Liver (tissue), 9 donors: Measurements from ENCODE around the gene NR2C1. TPM values are rescaled to one million over a fixed set of nuclear protein-coding genes. Genes with fewer than 3 reads are reported as not detected.

Experiments
- DNase-seq: peaks from one replicate; pipeline ENCODE4 v3.0.0-alpha.2; 2017; ENCODE audit warnings: low spot score
- H3K27ac ChIP-seq, 2 donors: one replicate each; pipeline ENCODE4 v1.7.0; 2013; ENCODE audit warnings: inconsistent platforms in 2 of 2, low read length in 2 of 2, control low read depth in 1 of 2, low read depth in 1 of 2, mild to moderate bottlenecking in 1 of 2
- H3K27me3 ChIP-seq, 4 donors: one replicate each; pipeline versions ENCODE4 v1.6.1 to v1.7.0; 2013; ENCODE audit warnings: low read length in 3 of 4, inconsistent platforms in 1 of 4, mild to moderate bottlenecking in 1 of 4, moderate library complexity in 1 of 4; ENCODE audit not compliant: control insufficient read depth in 4 of 4, insufficient read depth in 4 of 4
- H3K36me3 ChIP-seq, 4 donors: one replicate each; pipeline versions ENCODE4 v1.6.1 to v1.7.0; 2013; ENCODE audit warnings: low read length in 3 of 4, mild to moderate bottlenecking in 3 of 4, low read depth in 1 of 4, moderate library complexity in 1 of 4; ENCODE audit not compliant: control insufficient read depth in 4 of 4, insufficient read depth in 3 of 4
- H3K4me1 ChIP-seq, 4 donors: one replicate each; pipeline versions ENCODE4 v1.6.1 to v1.7.0; 2013; ENCODE audit warnings: low read length in 3 of 4, mild to moderate bottlenecking in 3 of 4, moderate library complexity in 1 of 4; ENCODE audit not compliant: control insufficient read depth in 4 of 4, insufficient read depth in 4 of 4
- H3K4me3 ChIP-seq, 3 donors: one replicate each; pipeline versions ENCODE4 v1.6.1 to v1.7.0; 2013; ENCODE audit warnings: low read length in 3 of 3, control low read depth in 1 of 3, low read depth in 1 of 3, mild to moderate bottlenecking in 1 of 3
- H3K9ac ChIP-seq, 2 donors: one replicate each; pipeline ENCODE4 v1.7.0; 2013; ENCODE audit warnings: low read length in 2 of 2, mild to moderate bottlenecking in 2 of 2, moderate library complexity in 2 of 2, control low read depth in 1 of 2, low read depth in 1 of 2
- H3K9me3 ChIP-seq, 4 donors: one replicate each; pipeline versions ENCODE4 v1.6.1 to v1.7.0; 2013; ENCODE audit warnings: low read length in 3 of 4; ENCODE audit not compliant: control insufficient read depth in 4 of 4
- ATF3 ChIP-seq: IDR thresholded peaks from 2 replicates; pipeline ENCODE4 v1.6.1; 2016; ENCODE audit warnings: antibody characterized with exemption
- CTCF ChIP-seq: fragments of 150-350 bp; IDR thresholded peaks from 2 replicates; pipeline ENCODE4 v1.5.1; 2017; ENCODE audit warnings: improper control_type of control experiment, low read depth, low read length; ENCODE audit not compliant: missing input control
- EGR1 ChIP-seq, 2 donors: IDR thresholded peaks; 2 replicates each; pipeline ENCODE4 v1.6.1; 2016 to 2018; ENCODE audit warnings: antibody characterized with exemption in 2 of 2, low read depth in 2 of 2
- FOXA1 ChIP-seq: IDR thresholded peaks from 2 replicates; pipeline ENCODE4 v1.6.1; 2016; ENCODE audit warnings: antibody characterized with exemption
- FOXA2 ChIP-seq: IDR thresholded peaks from 2 replicates; pipeline ENCODE4 v1.6.1; 2016; ENCODE audit warnings: antibody characterized with exemption
- GABPA ChIP-seq, 2 donors: IDR thresholded peaks in 1 of 2; conservative IDR thresholded peaks in 1 of 2; 2 replicates each; pipeline ENCODE4 v1.6.1; 2016; ENCODE audit warnings: antibody characterized with exemption in 2 of 2, mild to moderate bottlenecking in 1 of 2, moderate library complexity in 1 of 2
- HNF4A ChIP-seq, 2 donors: conservative IDR thresholded peaks; 2 replicates each; pipeline ENCODE4 v1.6.1; 2016; ENCODE audit warnings: antibody characterized with exemption in 2 of 2, mild to moderate bottlenecking in 2 of 2
- HNF4G ChIP-seq: IDR thresholded peaks from 2 replicates; pipeline ENCODE4 v1.6.1; 2016; ENCODE audit warnings: antibody characterized with exemption
- JUND ChIP-seq, 2 donors: IDR thresholded peaks; 2 replicates each; pipeline ENCODE4 v1.6.1; 2016; ENCODE audit warnings: antibody characterized with exemption in 2 of 2
- MAX ChIP-seq: IDR thresholded peaks from 2 replicates; pipeline ENCODE4 v1.6.1; 2016; ENCODE audit warnings: antibody characterized with exemption
- NR2F2 ChIP-seq: IDR thresholded peaks from 2 replicates; pipeline ENCODE4 v1.6.1; 2016; ENCODE audit warnings: antibody characterized with exemption
- RAD21 ChIP-seq, 2 donors: IDR thresholded peaks; 2 replicates each; pipeline ENCODE4 v1.6.1; 2016; ENCODE audit warnings: antibody characterized with exemption in 2 of 2, mild to moderate bottlenecking in 2 of 2
- REST ChIP-seq: IDR thresholded peaks from 2 replicates; pipeline ENCODE4 v1.6.1; 2016; ENCODE audit warnings: antibody characterized with exemption, mild to moderate bottlenecking
- RXRA ChIP-seq, 2 donors: IDR thresholded peaks; 2 replicates each; pipeline ENCODE4 v1.6.1; 2017 to 2018; ENCODE audit warnings: antibody characterized with exemption in 2 of 2, mild to moderate bottlenecking in 1 of 2
- SP1 ChIP-seq: IDR thresholded peaks from 2 replicates; pipeline ENCODE4 v1.6.1; 2018; ENCODE audit warnings: antibody characterized with exemption, mild to moderate bottlenecking
- TAF1 ChIP-seq: conservative IDR thresholded peaks from 2 replicates; pipeline ENCODE4 v1.6.1; 2016; ENCODE audit warnings: antibody characterized with exemption, mild to moderate bottlenecking
- YY1 ChIP-seq: IDR thresholded peaks from 2 replicates; pipeline ENCODE4 v1.6.1; 2016; ENCODE audit warnings: antibody characterized with exemption, mild to moderate bottlenecking
- ZBTB33 ChIP-seq: IDR thresholded peaks from 2 replicates; pipeline ENCODE4 v1.6.1; 2016; ENCODE audit warnings: antibody characterized with exemption
- WGBS: extraction: QIAGEN DNeasy Blood & Tissue Kit; methylation state at CpG from one replicate; pipeline ENCODE4 v1.1.7; 2013; 5-methylcytosine and 5-hydroxymethylcytosine counted together
- polyA plus RNA-seq, 2 donors: library from polyadenylated mRNA; stranded (reverse) in 1 of 2; unstranded in 1 of 2; fragments of 200-250 nt in 1 of 2; fragments of >200 nt in 1 of 2; fragmentation: Nextera tagmentation in 1 of 2; extraction: Ambion mirVana in 1 of 2; gene quantifications; one replicate each; pipeline versions ENCODE4 v1.2.1 to v1.2.3, GENCODE V29; 2013 to 2015
- total RNA-seq, 2 donors: library from RNA; depleted of rRNA; stranded (reverse); fragments of >200 nt; gene quantifications; one replicate each; pipeline ENCODE4 v1.2.3, GENCODE V29; 2014
- donor health status: healthy.
- donor health status: healthy.
- donor health status: healthy.
- donor health status: healthy.
- donor health status: healthy.

NR2C1 gene
- total and polyA plus RNA-seq, 4 donors, result 8.3 to 32.0 (median 21.0) TPM

- Histone ChIP-seq H3K36me3 (peaks cover 0 to 7% (median 6%) of the 10 kb centered on the region in 4 donors), H3K9ac (no peak overlapping the region), H3K27ac (no peak overlapping the region), H3K9me3 (no peaks in the 10 kb centered on the region), H3K27me3 (no peaks in the 10 kb centered on the region), H3K4me1 (peaks cover 0 to 11% (median 4%) of the 10 kb centered on the region in 4 donors), H3K4me3 (no peak overlapping the region)
- TF ChIP-seq ATF3 (no peak), FOXA2 (no peak), YY1 (no peak), RXRA (IDR thresholded peaks at IDR 0.05) (no peak), REST (no peak), RAD21 (IDR thresholded peaks at IDR 0.05) (no peak), ZBTB33 (no peak), NR2F2 (no peak), MAX (no peak), FOXA1 (no peak), HNF4G (no peak), GABPA (IDR thresholded peaks at IDR 0.05 in 1 of 2, conservative IDR thresholded peaks at IDR 0.05 in 1 of 2) (no peak), TAF1 (no peak), JUND (IDR thresholded peaks at IDR 0.05) (no peak), SP1 (no peak), EGR1 (IDR thresholded peaks at IDR 0.05; ENCODE audit: low read depth in 2 of 2) (no peak), HNF4A (conservative IDR thresholded peaks at IDR 0.05) (no peak), CTCF (no peak)
- WGBS, result 98% methylated on average over 4 of the region's 4 CpGs
- no peak for DNase-seq
Observed at GRCh38 chr12:95099270-95099790, 25.9 kb upstream of the NR2C1 start.
